Trophoblast cell (in vitro differentiated cells and primary cell): ENCODE data around the gene SERPINB5.

ENCODE experiments used
- DNase-seq, 2 donors: peaks; one replicate each; pipeline ENCODE4 v3.0.0-alpha.2; 2016
- H2AFZ ChIP-seq: 2 replicates; pipeline ENCODE4 v1.6.1; 2013; ENCODE audit warnings: low read length, moderate library complexity, mild to moderate bottlenecking; ENCODE audit not compliant: insufficient read depth, poor library complexity
- H2AK5ac ChIP-seq: 2 replicates; pipeline ENCODE4 v1.6.1; 2013; ENCODE audit warnings: mild to moderate bottlenecking, low read length
- H2BK120ac ChIP-seq: 2 replicates; pipeline ENCODE4 v1.6.1; 2013; ENCODE audit warnings: low read length, mild to moderate bottlenecking, moderate library complexity; ENCODE audit not compliant: insufficient read depth, poor library complexity
- H2BK12ac ChIP-seq: 2 replicates; pipeline ENCODE4 v1.6.1; 2013; ENCODE audit warnings: mild to moderate bottlenecking, low read length, moderate library complexity
- H2BK5ac ChIP-seq: 2 replicates; pipeline ENCODE4 v1.6.1; 2013; ENCODE audit warnings: low read length, low read depth, moderate library complexity, mild to moderate bottlenecking; ENCODE audit not compliant: poor library complexity
- H3K14ac ChIP-seq: 2 replicates; pipeline ENCODE4 v1.6.1; 2013; ENCODE audit warnings: mild to moderate bottlenecking, low read length
- H3K18ac ChIP-seq: 2 replicates; pipeline ENCODE4 v1.6.1; 2013; ENCODE audit warnings: mild to moderate bottlenecking, low read length
- H3K23ac ChIP-seq: 2 replicates; pipeline ENCODE4 v1.6.1; 2013; ENCODE audit warnings: low read length
- H3K27ac ChIP-seq: 2 replicates; pipeline ENCODE4 v1.5.1; 2013; ENCODE audit warnings: low read depth, mild to moderate bottlenecking, inconsistent platforms, low read length, moderate library complexity
- H3K27me3 ChIP-seq: 2 replicates; pipeline ENCODE4 v1.6.1; 2013; ENCODE audit warnings: inconsistent platforms, mild to moderate bottlenecking, low read length, moderate library complexity; ENCODE audit not compliant: insufficient read depth
- H3K36me3 ChIP-seq, 2 experiments: 1 replicate in 1 of 2; 2 replicates in 1 of 2; pipeline ENCODE4 v1.6.1; 2013; ENCODE audit warnings: low read length in 2 of 2, mild to moderate bottlenecking in 2 of 2, moderate library complexity in 1 of 2; ENCODE audit not compliant: insufficient read depth in 2 of 2, control insufficient read depth in 1 of 2
- H3K4ac ChIP-seq: 2 replicates; pipeline ENCODE4 v1.6.1; 2013; ENCODE audit warnings: low read depth, mild to moderate bottlenecking, low read length, moderate library complexity
- H3K4me1 ChIP-seq, 2 experiments: 1 replicate in 1 of 2; 2 replicates in 1 of 2; pipeline ENCODE4 v1.6.1; 2013; ENCODE audit warnings: low read length in 2 of 2, mild to moderate bottlenecking in 2 of 2, moderate library complexity in 1 of 2; ENCODE audit not compliant: insufficient read depth in 2 of 2, control insufficient read depth in 1 of 2
- H3K4me2 ChIP-seq: 2 replicates; pipeline ENCODE4 v1.6.1; 2013; ENCODE audit warnings: inconsistent platforms, mild to moderate bottlenecking, low read length, moderate library complexity
- H3K4me3 ChIP-seq: 2 replicates; pipeline ENCODE4 v1.5.1; 2013; ENCODE audit warnings: mild to moderate bottlenecking, low read depth, low read length, inconsistent platforms
- H3K79me1 ChIP-seq: one replicate; pipeline ENCODE4 v1.6.1; 2013; ENCODE audit warnings: low read length
- H3K79me2 ChIP-seq: 2 replicates; pipeline ENCODE4 v1.6.1; 2013; ENCODE audit warnings: low read length, mild to moderate bottlenecking; ENCODE audit not compliant: control insufficient read depth, insufficient read depth, poor library complexity
- H3K9ac ChIP-seq: 2 replicates; pipeline ENCODE4 v1.6.1; 2013; ENCODE audit warnings: mild to moderate bottlenecking, low read length
- H3K9me3 ChIP-seq: 2 replicates; pipeline ENCODE4 v1.6.1; 2013; ENCODE audit warnings: low read depth, mild to moderate bottlenecking, control low read depth, inconsistent platforms, low read length; ENCODE audit not compliant: insufficient read depth
- H4K12ac ChIP-seq: 2 replicates; pipeline ENCODE4 v1.6.1; 2013; ENCODE audit warnings: low read depth, mild to moderate bottlenecking, low read length, moderate library complexity
- H4K8ac ChIP-seq: 2 replicates; pipeline ENCODE4 v1.6.1; 2013; ENCODE audit warnings: low read depth, mild to moderate bottlenecking, low read length, moderate library complexity
- H4K91ac ChIP-seq: one replicate; pipeline ENCODE4 v1.6.1; 2013; ENCODE audit warnings: low read depth, mild to moderate bottlenecking, low read length, moderate library complexity
- WGBS: extraction: QIAGEN DNeasy Blood & Tissue Kit; methylation state at CpG from one replicate; pipeline ENCODE4 v1.1.7; 2013; ENCODE audit warnings: missing lambda C conversion rate; ENCODE audit not compliant: insufficient read length, insufficient coverage; ENCODE audit errors: extremely low coverage; 5-methylcytosine and 5-hydroxymethylcytosine counted together

The SERPINB5 gene

GRCh38 chr18:63514888-63515678, 38.3 kb downstream of the SERPINB5 start:
- Histone ChIP-seq H3K36me3 (no peaks in the 10 kb centered on the region), H3K4me1 (no peaks in the 10 kb centered on the region), H3K4me2 (no peak overlapping the region), H3K4me3 (no peak overlapping the region), H3K14ac (no peak overlapping the region), H3K23ac (no peak overlapping the region), H2AFZ (no peak overlapping the region), H4K12ac (no peak overlapping the region), H2BK120ac (no peak overlapping the region), H3K4ac (no peak overlapping the region), H4K8ac (no peak overlapping the region), H2AK5ac (no peak overlapping the region), H3K27ac (no peak overlapping the region), H3K9me3 (no peaks in the 10 kb centered on the region), H3K79me2 (no peaks in the 10 kb centered on the region), H3K27me3 (no peaks in the 10 kb centered on the region), H3K18ac (no peak overlapping the region), H4K91ac (no peak overlapping the region), H3K9ac (no peak overlapping the region), H2BK12ac (no peak overlapping the region), H3K79me1 (no peaks in the 10 kb centered on the region), H2BK5ac (no peak overlapping the region)
- no peak for DNase-seq
- WGBS, result no CpG with 5 or more reads among the region's 9 CpGs

GRCh38 chr18:63515801-63516200, 39.0 kb downstream of the SERPINB5 start:
- Histone ChIP-seq H3K9ac (no peak overlapping the region), H3K14ac (no peak overlapping the region), H3K4me3 (no peak overlapping the region), H4K91ac (no peak overlapping the region), H3K9me3 (no peaks in the 10 kb centered on the region), H3K36me3 (no peaks in the 10 kb centered on the region), H2BK120ac (no peak overlapping the region), H3K27me3 (no peaks in the 10 kb centered on the region), H3K4me1 (no peaks in the 10 kb centered on the region), H3K4me2 (no peak overlapping the region), H4K8ac (no peak overlapping the region), H2BK12ac (no peak overlapping the region), H3K23ac (no peak overlapping the region), H2AFZ (no peak overlapping the region), H3K27ac (no peak overlapping the region), H3K79me1 (no peaks in the 10 kb centered on the region), H3K4ac (no peak overlapping the region), H4K12ac (no peak overlapping the region), H2BK5ac (no peak overlapping the region), H3K18ac (no peak overlapping the region), H3K79me2 (no peaks in the 10 kb centered on the region), H2AK5ac (no peak overlapping the region)
- no CpG with 5 or more reads among the region's 1 CpG for WGBS
- no peak for DNase-seq

GRCh38 chr18:63518178-63519012, 41.6 kb downstream of the SERPINB5 start:
- Histone ChIP-seq H3K18ac (no peak overlapping the region), H2BK5ac (no peak overlapping the region), H3K9ac (no peak overlapping the region), H4K8ac (no peak overlapping the region), H3K27ac (no peak overlapping the region), H4K91ac (no peak overlapping the region), H3K27me3 (no peaks in the 10 kb centered on the region), H2AK5ac (no peak overlapping the region), H2BK12ac (no peak overlapping the region), H2BK120ac (no peak overlapping the region), H3K4me1 (no peaks in the 10 kb centered on the region), H3K14ac (no peak overlapping the region), H3K9me3 (no peaks in the 10 kb centered on the region), H3K23ac (no peak overlapping the region), H3K36me3 (no peaks in the 10 kb centered on the region), H2AFZ (no peak overlapping the region), H4K12ac (no peak overlapping the region), H3K79me2 (no peaks in the 10 kb centered on the region), H3K4me3 (no peak overlapping the region), H3K79me1 (no peaks in the 10 kb centered on the region), H3K4me2 (no peak overlapping the region), H3K4ac (no peak overlapping the region)
- DNase-seq, result peak; percentile 60 to 94
- WGBS, result no CpG with 5 or more reads among the region's 16 CpGs

GRCh38 chr18:63520053-63520685, 43.4 kb downstream of the SERPINB5 start:
- Histone ChIP-seq H3K4me1 (no peaks in the 10 kb centered on the region), H3K4me2 (no peak overlapping the region), H3K36me3 (no peaks in the 10 kb centered on the region), H3K4ac (no peak overlapping the region), H3K23ac (no peak overlapping the region), H3K9ac (no peak overlapping the region), H3K27ac (no peak overlapping the region), H3K9me3 (no peaks in the 10 kb centered on the region), H3K18ac (no peak overlapping the region), H3K27me3 (no peaks in the 10 kb centered on the region), H2BK5ac (no peak overlapping the region), H4K12ac (no peak overlapping the region), H4K91ac (no peak overlapping the region), H2AK5ac (no peak overlapping the region), H4K8ac (no peak overlapping the region), H3K79me1 (no peaks in the 10 kb centered on the region), H2BK120ac (no peak overlapping the region), H3K79me2 (no peaks in the 10 kb centered on the region), H2BK12ac (no peak overlapping the region), H2AFZ (no peak overlapping the region), H3K14ac (no peak overlapping the region), H3K4me3 (no peak overlapping the region)
- WGBS, result no CpG with 5 or more reads among the region's 3 CpGs
- DNase-seq, result no peak
